GM10248 (cell line): ENCODE data around the gene PEX7.

Experiments
- CTCF ChIA-PET: fragments of 300-600 bp; sonication (Branson Sonifier 250); formaldehyde crosslinking; extraction: SDS; loops from one replicate; lab custom pipeline; 2021; ENCODE audit warnings: antibody characterized with exemption; lab: Yijun Ruan, JAX
- POLR2A ChIA-PET: fragments of 350-650 bp; sonication (Branson Sonifier 250); formaldehyde crosslinking; extraction: SDS; loops from one replicate; lab custom pipeline; 2020; ENCODE audit warnings: antibody characterized with exemption; lab: Yijun Ruan, JAX
- DNase-seq: peaks from one replicate; pipeline ENCODE4 v3.0.0; 2012; ENCODE audit errors: extremely low spot score
- CTCF ChIP-seq: IDR thresholded peaks from 2 replicates; pipeline ENCODE4 v1.5.1; 2012; ENCODE audit warnings: mild to moderate bottlenecking, low read depth; ENCODE audit errors: extremely low read depth, missing control alignments, control extremely low read depth

PEX7 gene

GRCh38 chr6:136960781-136961180 lies 138.4 kb downstream of the PEX7 start:
- no peak for DNase-seq
- TF ChIP-seq CTCF: no peak
- ChIA-PET CTCF (interaction anchor here (1.6 kb wide), 1 partner anchor 10 kb away, joined by 6 read pairs; no protein-coding TSS in a partner anchor), POLR2A (no interaction called here)

- ChIA-PET POLR2A (no interaction called here), CTCF (no interaction called here)
- TF ChIP-seq CTCF: no peak
- DNase-seq: no peak
Measured at GRCh38 chr6:136961848-136962247, 139.5 kb downstream of the PEX7 start.

- ChIA-PET POLR2A (no interaction called here), CTCF (interaction anchor here (1.1 to 1.2 kb wide), 2 partner anchors 9 to 11 kb away, joined by 3 to 4 read pairs; no protein-coding TSS in a partner anchor)
- TF ChIP-seq CTCF: no peak
- DNase-seq: no peak
Measured at GRCh38 chr6:136962661-136963060, 140.3 kb downstream of the PEX7 start.

GRCh38 chr6:136963259-136963658 lies 140.9 kb downstream of the PEX7 start:
- POLR2A ChIA-PET: no interaction called here
- no peak for DNase-seq
- TF ChIP-seq CTCF: no peak
- CTCF ChIA-PET: interaction anchor here (1.1 to 1.2 kb wide), 3 partner anchors 8 to 20 kb away, joined by 3 to 4 read pairs (median 3); no protein-coding TSS in a partner anchor
